Right lobe of liver (tissue), 4 donors: ENCODE data around the gene IDI1.

Experiments
- CTCF ChIP-seq, 4 donors: fragments of 200-600 bp in 3 of 4; fragments of 450-650 bp in 1 of 4; IDR thresholded peaks; one replicate each; pipeline versions ENCODE4 v1.5.1 to v1.8.0; 2016 to 2022; ENCODE audit warnings: antibody characterized with exemption in 4 of 4, mild to moderate bottlenecking in 2 of 4
- POLR2A ChIP-seq: fragments of 450-650 bp; IDR thresholded peaks from one replicate; pipeline ENCODE4 v1.6.1; 2017; ENCODE audit warnings: antibody characterized with exemption, mild to moderate bottlenecking
- donor health status: DM: no; HTN: no; CAD: no.
- donor health status: DM: no; HTN: no; CAD: no.
- donor health status: DM: no; HTN: yes; CAD: no.

- no peak for TF ChIP-seq POLR2A
- no peak for TF ChIP-seq CTCF (IDR thresholded peaks at IDR 0.05)
Observed at GRCh38 chr10:1019362-1019761, 29.6 kb downstream of the IDI1 start.
